Smooth muscle cell of trachea (primary cell): ENCODE measurements around the gene ISCU. TPM values are rescaled to one million over a fixed set of nuclear protein-coding genes. Genes with fewer than 3 reads are reported as not detected.

Source experiments
- total RNA-seq: library from RNA; depleted of rRNA; stranded (reverse); fragments of >200 nt; gene quantifications from 2 replicates; pipeline ENCODE4 v1.2.1, GENCODE V29; 2014

The ISCU gene
- total RNA-seq = 173 and 194 TPM in 2 replicates

GRCh38 chr12:108562348-108563135 lies at the start of gene ISCU:
TSS of gene ISCU (plus strand) at chr12:108562596. CDS start at chr12:108562623, 27 bp downstream.

GRCh38 chr12:108514973-108515814 lies 47.2 kb upstream of the ISCU start, which contains the start of gene FICD:
TSS of gene FICD (plus strand) at chr12:108515277. CDS start at chr12:108516973, 1,696 bp downstream.

GRCh38 chr12:108560752-108561719 lies 1.4 kb upstream of the ISCU start, which contains the start of gene SART3:
TSS of gene SART3 (minus strand) at chr12:108561173. CDS start at chr12:108561154, 19 bp downstream.

DNA sequence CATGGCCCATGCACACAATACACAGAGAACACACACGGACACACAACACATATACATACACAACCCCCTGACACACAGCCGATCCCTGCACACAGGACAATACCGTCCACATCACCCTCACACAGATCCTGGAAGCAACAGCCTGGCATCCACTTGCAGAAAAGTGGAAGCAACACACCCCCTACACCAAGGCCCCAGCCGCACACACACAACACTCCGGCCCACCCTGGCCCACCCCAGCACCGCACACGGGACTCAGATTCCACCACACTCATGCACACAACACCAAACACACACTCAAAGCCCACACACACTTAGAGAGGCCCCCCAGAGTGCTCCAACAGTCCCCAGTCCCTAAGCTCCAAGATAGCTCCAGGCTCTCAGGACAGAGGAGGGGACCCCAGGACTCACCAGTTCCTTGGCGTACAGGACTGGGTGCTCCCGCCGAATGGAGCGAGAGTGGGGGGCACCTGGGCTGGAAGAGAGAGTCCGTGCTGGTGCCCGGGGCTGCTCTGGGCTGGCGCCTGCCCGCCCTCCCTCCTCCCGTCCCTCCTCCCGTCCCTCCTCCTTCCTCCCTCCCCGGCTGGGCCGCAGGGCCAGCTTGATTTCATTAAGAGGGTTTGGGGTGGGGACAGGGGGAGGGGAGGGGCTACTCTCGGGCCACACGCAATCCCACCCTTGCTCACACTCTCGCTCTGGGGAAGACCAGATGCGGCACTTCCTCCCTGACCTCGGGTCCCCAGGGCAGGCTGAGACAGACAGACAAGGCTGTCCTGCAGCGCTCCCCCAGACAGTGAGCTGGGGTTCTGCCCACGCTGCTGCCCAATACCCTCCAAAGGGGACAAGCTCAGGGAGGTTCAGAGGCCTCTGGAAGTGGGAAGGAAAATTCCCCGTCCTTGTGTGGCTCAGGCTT lies 35.4 kb downstream of the ISCU start, which contains the start of gene TMEM119:
Gene TMEM119 (minus strand): TSS at position 526 of the 913 bp plus-strand sequence. CDS start 5,701 bp downstream, outside the sequence.

Other genes with a start within 250 kb of the ISCU start
- 0.33 TPM in 1 of 2 replicates, not detected in the other for gene CMKLR1, start 223.3 kb upstream of the ISCU start, total RNA-seq
- 5.4 and 7.9 TPM in 2 replicates for gene FICD, start 47.3 kb upstream of the ISCU start, total RNA-seq
- 55.6 and 65.5 TPM in 2 replicates for gene SART3, start 1.4 kb upstream of the ISCU start, total RNA-seq
- gene TMEM119, start 35.5 kb downstream of the ISCU start, total RNA-seq = 388 and 611 TPM in 2 replicates
- gene SELPLG, start 71.3 kb downstream of the ISCU start, total RNA-seq = 1.2 and 4.1 TPM in 2 replicates
- 235 and 306 TPM in 2 replicates for gene CORO1C, start 168.9 kb downstream of the ISCU start, total RNA-seq